RWPE2 (cell line): ENCODE results near the gene IL17RC.

Source experiments
- ATAC-seq: fragments of 200-7000 bp; cut with Tn5 transposase; 3 replicates; pipeline ENCODE4 v1.9.1; 2021; ENCODE audit warnings: low read depth
- DNase-seq: peaks from one replicate; pipeline ENCODE4 v3.0.0-alpha.2; 2020; ENCODE audit warnings: low spot score
- H3K27ac ChIP-seq: fragments of 450-650 bp; 2 replicates; pipeline ENCODE4 v1.5.1; 2017; ENCODE audit warnings: mild to moderate bottlenecking; ENCODE audit not compliant: poor library complexity, severe bottlenecking
- H3K27me3 ChIP-seq: fragments of 250-450 bp; sonication (Bioruptor Pico); 2 replicates; pipeline ENCODE4 v1.5.1; 2021; ENCODE audit warnings: mild to moderate bottlenecking, moderate library complexity; ENCODE audit not compliant: insufficient read depth, poor library complexity, severe bottlenecking
- H3K36me3 ChIP-seq: fragments of 250-450 bp; sonication (Bioruptor Pico); 2 replicates; pipeline ENCODE4 v1.5.1; 2020; ENCODE audit warnings: low read depth, mild to moderate bottlenecking, moderate library complexity
- H3K4me1 ChIP-seq: fragments of 250-450 bp; sonication (Bioruptor Pico); 2 replicates; pipeline ENCODE4 v1.5.1; 2021; ENCODE audit warnings: mild to moderate bottlenecking, moderate library complexity; ENCODE audit not compliant: insufficient read depth, poor library complexity, severe bottlenecking
- H3K4me3 ChIP-seq: fragments of 250-450 bp; sonication (Bioruptor Pico); 2 replicates; pipeline ENCODE4 v1.5.1; 2021; ENCODE audit warnings: mild to moderate bottlenecking, moderate library complexity; ENCODE audit not compliant: severe bottlenecking
- H3K9me3 ChIP-seq: fragments of 250-450 bp; sonication (Bioruptor Pico); 2 replicates; pipeline ENCODE4 v1.5.1; 2021; ENCODE audit warnings: mild to moderate bottlenecking, moderate library complexity; ENCODE audit not compliant: severe bottlenecking
- TF ChIP-seq, protein P1 (sequence below): fragments of 450-650 bp; IDR thresholded peaks from one replicate; pipeline ENCODE4 v1.5.1; 2017; ENCODE audit warnings: mild to moderate bottlenecking, moderate library complexity; ENCODE audit not compliant: poor library complexity, severe bottlenecking

IL17RC gene

DNA sequence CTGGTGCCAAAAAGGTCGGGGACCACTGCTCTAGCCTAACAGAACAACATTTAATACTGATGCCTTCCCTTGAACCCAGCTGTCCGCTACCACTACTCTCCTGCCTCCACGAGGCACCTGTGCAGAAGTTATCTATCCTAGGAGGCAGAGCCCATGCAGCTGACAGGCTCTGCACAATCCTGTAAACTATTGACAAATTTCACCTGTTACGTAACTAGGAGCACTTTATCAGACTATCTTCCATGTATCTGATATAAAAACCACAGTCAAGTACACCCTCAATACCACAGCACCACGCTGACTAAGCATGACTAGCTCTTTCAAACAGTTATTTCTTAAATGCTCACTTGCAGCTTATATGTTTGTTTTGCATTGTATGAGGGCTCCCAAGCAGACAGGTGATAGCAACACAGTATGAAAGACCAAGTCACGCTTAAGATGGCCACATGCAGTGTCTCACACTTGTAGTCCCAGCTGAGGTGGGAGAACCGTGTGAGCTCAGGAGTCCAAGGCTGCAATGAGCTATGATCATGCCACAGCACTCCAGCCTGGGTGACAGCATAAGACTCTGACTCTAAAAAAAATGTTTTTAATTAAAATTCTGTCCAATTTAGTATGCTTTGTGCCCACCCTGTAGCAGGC lies 4.5 kb upstream of the IL17RC start:
- H3K36me3 ChIP-seq = no peaks in the 10 kb centered on the region
- ATAC-seq (peak; percentile 37), DNase-seq (no peak)
- no peak overlapping the region for H3K27ac ChIP-seq
- peaks cover 10% of the 10 kb centered on the region for H3K4me1 ChIP-seq
- no peaks in the 10 kb centered on the region for H3K9me3 ChIP-seq
- no peak overlapping the region for H3K4me3 ChIP-seq
- TF ChIP-seq, protein P1, sequence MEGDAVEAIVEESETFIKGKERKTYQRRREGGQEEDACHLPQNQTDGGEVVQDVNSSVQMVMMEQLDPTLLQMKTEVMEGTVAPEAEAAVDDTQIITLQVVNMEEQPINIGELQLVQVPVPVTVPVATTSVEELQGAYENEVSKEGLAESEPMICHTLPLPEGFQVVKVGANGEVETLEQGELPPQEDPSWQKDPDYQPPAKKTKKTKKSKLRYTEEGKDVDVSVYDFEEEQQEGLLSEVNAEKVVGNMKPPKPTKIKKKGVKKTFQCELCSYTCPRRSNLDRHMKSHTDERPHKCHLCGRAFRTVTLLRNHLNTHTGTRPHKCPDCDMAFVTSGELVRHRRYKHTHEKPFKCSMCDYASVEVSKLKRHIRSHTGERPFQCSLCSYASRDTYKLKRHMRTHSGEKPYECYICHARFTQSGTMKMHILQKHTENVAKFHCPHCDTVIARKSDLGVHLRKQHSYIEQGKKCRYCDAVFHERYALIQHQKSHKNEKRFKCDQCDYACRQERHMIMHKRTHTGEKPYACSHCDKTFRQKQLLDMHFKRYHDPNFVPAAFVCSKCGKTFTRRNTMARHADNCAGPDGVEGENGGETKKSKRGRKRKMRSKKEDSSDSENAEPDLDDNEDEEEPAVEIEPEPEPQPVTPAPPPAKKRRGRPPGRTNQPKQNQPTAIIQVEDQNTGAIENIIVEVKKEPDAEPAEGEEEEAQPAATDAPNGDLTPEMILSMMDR = no peak
- H3K27me3 ChIP-seq = no peaks in the 10 kb centered on the region

- Histone ChIP-seq H3K27ac (no peak overlapping the region), H3K27me3 (no peaks in the 10 kb centered on the region), H3K36me3 (peaks cover 2% of the 10 kb centered on the region; the same call in 1 of the 2 replicates), H3K4me3 (no peak overlapping the region), H3K4me1 (peaks cover 10% of the 10 kb centered on the region), H3K9me3 (no peaks in the 10 kb centered on the region)
- TF ChIP-seq, protein P1 = no peak
- ATAC-seq (no peak), DNase-seq (no peak)
These were observed 3.3 kb upstream of the IL17RC start for GRCh38 chr3:9913601-9914000.

- H3K4me1 ChIP-seq = peaks cover 10% of the 10 kb centered on the region
- DNase-seq (no peak), ATAC-seq (no peak)
- H3K4me3 ChIP-seq = no peak overlapping the region
- no peaks in the 10 kb centered on the region for H3K27me3 ChIP-seq
- no peaks in the 10 kb centered on the region for H3K9me3 ChIP-seq
- H3K27ac ChIP-seq = no peak overlapping the region
- peaks cover 6% of the 10 kb centered on the region; the same call in 1 of the 2 replicates for H3K36me3 ChIP-seq
- TF ChIP-seq, protein P1 = no peak
These were observed 2.9 kb upstream of the IL17RC start for GRCh38 chr3:9914011-9914410.

GRCh38 chr3:9914559-9915253 lies 2.2 kb upstream of the IL17RC start:
- TF ChIP-seq, protein P1 = no peak
- Histone ChIP-seq H3K27ac (no peak overlapping the region), H3K4me3 (no peak overlapping the region), H3K36me3 (peaks cover 9% of the 10 kb centered on the region; the same call in 1 of the 2 replicates), H3K27me3 (no peaks in the 10 kb centered on the region), H3K4me1 (peaks cover 10% of the 10 kb centered on the region), H3K9me3 (no peaks in the 10 kb centered on the region)
- DNase-seq = no peak
- ATAC-seq = no peak
